SU-DHL-6 (cell line): ENCODE data around the gene NUTM1.
"Not testable (repeated sequence)": the region's sequence is repeated elsewhere in the genome, so short reads cannot be mapped to it uniquely, and the experiment has no call there.

ENCODE experiments used
- H2AFZ ChIP-seq: fragments of 200-600 bp; sonication (generic); 2 replicates; pipeline ENCODE4 v1.6.1; 2014; ENCODE audit warnings: low read depth, mild to moderate bottlenecking, moderate library complexity, mixed read lengths, antibody characterized with exemption, low read length; ENCODE audit not compliant: severe bottlenecking
- H3F3A ChIP-seq: fragments of 200-600 bp; shearing (Covaris generic); 2 replicates; pipeline ENCODE4 v1.6.0; 2016; ENCODE audit warnings: antibody characterized with exemption, mild to moderate bottlenecking; ENCODE audit not compliant: insufficient read depth
- H3K27ac ChIP-seq: fragments of 200-600 bp; sonication (generic); 2 replicates; pipeline ENCODE4 v1.5.1; 2016; ENCODE audit warnings: low read depth, mild to moderate bottlenecking, low read length, moderate library complexity, mixed read lengths
- H3K27me3 ChIP-seq: fragments of 200-600 bp; sonication (generic), shearing (Covaris generic); 2 replicates; pipeline ENCODE4 v1.6.0; 2014; ENCODE audit warnings: mild to moderate bottlenecking, low read length
- H3K36me3 ChIP-seq: fragments of 200-600 bp; sonication (generic); 2 replicates; pipeline ENCODE4 v1.6.1; 2014; ENCODE audit warnings: mild to moderate bottlenecking, low read length, mixed read lengths
- H3K4me2 ChIP-seq: fragments of 300-600, 200-600 bp; shearing (Covaris generic), sonication (generic); 2 replicates; pipeline ENCODE4 v1.6.0; 2014; ENCODE audit warnings: low read length, low read depth, mild to moderate bottlenecking; ENCODE audit not compliant: poor library complexity, severe bottlenecking
- H3K4me3 ChIP-seq: fragments of 200-600 bp; sonication (generic); 2 replicates; pipeline ENCODE4 v1.5.1; 2014; ENCODE audit warnings: antibody characterized with exemption, low read length, mild to moderate bottlenecking, mixed read lengths; ENCODE audit not compliant: insufficient read depth, poor library complexity, severe bottlenecking
- H3K79me2 ChIP-seq: fragments of 200-600 bp; sonication (generic); 2 replicates; pipeline ENCODE4 v1.6.1; 2014; ENCODE audit warnings: mild to moderate bottlenecking, low read length, moderate library complexity; ENCODE audit not compliant: insufficient read depth
- H3K9ac ChIP-seq: fragments of 200-600 bp; sonication (generic); 2 replicates; pipeline ENCODE4 v1.7.0; 2014; ENCODE audit warnings: mild to moderate bottlenecking, low read length
- H3K9me2 ChIP-seq: fragments of 200-600 bp; sonication (generic); replicated peaks from 2 replicates; pipeline ENCODE4 v1.6.1; 2014; ENCODE audit warnings: low read length; ENCODE audit not compliant: insufficient read depth
- H3K9me3 ChIP-seq: fragments of 200-600 bp; sonication (generic); 2 replicates; pipeline ENCODE4 v1.6.1; 2014; ENCODE audit warnings: low read length, mixed read lengths; ENCODE audit not compliant: insufficient read depth
- H4K20me1 ChIP-seq: fragments of 200-600 bp; sonication (generic); 2 replicates; pipeline ENCODE4 v1.6.1; 2014; ENCODE audit warnings: low read depth, mild to moderate bottlenecking, antibody characterized with exemption, low read length, moderate library complexity, mixed read lengths
- EZH2phosphoT487 ChIP-seq: fragments of 200-600 bp; sonication (generic), shearing (Covaris generic); conservative IDR thresholded peaks from 2 replicates; pipeline ENCODE4 v1.6.1; 2018; ENCODE audit warnings: mild to moderate bottlenecking, antibody characterized with exemption, low read length, moderate library complexity, mixed read lengths
- TF ChIP-seq, protein P1 (sequence below): fragments of 200-600 bp; sonication (generic); IDR thresholded peaks from one replicate; pipeline ENCODE4 v1.5.1; 2017; ENCODE audit warnings: antibody characterized with exemption, mild to moderate bottlenecking, low read length, moderate library complexity; ENCODE audit not compliant: insufficient read depth, poor library complexity, severe bottlenecking

Gene NUTM1

DNA sequence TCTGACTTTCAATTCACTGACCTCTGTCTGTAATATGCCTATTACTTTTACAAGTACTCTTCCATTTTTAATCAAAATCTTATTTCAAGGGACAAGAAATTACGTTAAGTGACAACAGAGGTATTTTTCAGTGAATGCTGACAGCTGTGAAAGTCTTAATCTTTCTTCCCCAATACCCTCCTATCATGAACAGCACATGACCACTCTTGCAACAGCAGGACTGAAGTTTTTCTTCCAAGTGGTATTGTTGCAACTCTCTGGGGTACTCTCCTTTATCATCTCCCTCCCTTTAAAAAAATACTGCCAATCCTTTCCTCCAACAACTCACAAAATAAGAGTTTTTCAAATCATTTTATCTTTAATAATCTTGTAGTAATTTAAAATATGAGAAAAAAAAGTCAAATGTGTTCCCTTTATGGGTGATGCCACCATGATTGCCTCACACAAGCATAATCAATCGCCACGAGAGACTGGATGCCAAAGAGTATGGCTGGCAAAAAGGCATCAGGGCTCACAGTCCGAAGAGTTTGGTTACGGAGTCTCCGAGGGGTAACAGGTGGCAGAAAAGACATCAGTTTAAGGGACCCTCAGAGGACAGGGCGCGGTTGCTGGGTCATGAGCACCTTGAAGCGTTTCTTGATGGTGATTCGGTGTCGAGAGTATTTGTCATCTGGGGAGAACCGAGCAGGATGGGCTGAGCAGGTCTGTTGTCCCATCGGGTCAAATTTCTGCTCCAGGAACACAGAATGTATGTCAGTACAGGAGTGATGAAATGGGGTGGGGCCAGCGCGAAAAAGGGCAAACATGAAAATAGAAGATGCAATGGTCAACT lies 1.5 kb upstream of the NUTM1 start:
- peaks cover 23% of the 10 kb centered on the region; the same call in 1 of the 2 replicates for H3F3A ChIP-seq
- no peak for TF ChIP-seq EZH2phosphoT487
- TF ChIP-seq, protein P1, sequence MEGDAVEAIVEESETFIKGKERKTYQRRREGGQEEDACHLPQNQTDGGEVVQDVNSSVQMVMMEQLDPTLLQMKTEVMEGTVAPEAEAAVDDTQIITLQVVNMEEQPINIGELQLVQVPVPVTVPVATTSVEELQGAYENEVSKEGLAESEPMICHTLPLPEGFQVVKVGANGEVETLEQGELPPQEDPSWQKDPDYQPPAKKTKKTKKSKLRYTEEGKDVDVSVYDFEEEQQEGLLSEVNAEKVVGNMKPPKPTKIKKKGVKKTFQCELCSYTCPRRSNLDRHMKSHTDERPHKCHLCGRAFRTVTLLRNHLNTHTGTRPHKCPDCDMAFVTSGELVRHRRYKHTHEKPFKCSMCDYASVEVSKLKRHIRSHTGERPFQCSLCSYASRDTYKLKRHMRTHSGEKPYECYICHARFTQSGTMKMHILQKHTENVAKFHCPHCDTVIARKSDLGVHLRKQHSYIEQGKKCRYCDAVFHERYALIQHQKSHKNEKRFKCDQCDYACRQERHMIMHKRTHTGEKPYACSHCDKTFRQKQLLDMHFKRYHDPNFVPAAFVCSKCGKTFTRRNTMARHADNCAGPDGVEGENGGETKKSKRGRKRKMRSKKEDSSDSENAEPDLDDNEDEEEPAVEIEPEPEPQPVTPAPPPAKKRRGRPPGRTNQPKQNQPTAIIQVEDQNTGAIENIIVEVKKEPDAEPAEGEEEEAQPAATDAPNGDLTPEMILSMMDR: no peak
- no peaks in the 10 kb centered on the region for H3K9me3 ChIP-seq
- no peaks in the 10 kb centered on the region for H4K20me1 ChIP-seq
- peak overlapping the region; percentile 94 for H3K4me3 ChIP-seq
- H3K27ac ChIP-seq: no peak overlapping the region
- H3K79me2 ChIP-seq: peaks cover 18% of the 10 kb centered on the region
- peak overlapping the region; percentile 52 for H3K4me2 ChIP-seq
- no peaks in the 10 kb centered on the region for H3K27me3 ChIP-seq
- H2AFZ ChIP-seq: no peak overlapping the region
- peak overlapping the region; percentile 81; the same call in 1 of the 2 replicates for H3K9ac ChIP-seq
- H3K36me3 ChIP-seq: no peaks in the 10 kb centered on the region
- H3K9me2 ChIP-seq: no peaks in the 10 kb centered on the region

DNA sequence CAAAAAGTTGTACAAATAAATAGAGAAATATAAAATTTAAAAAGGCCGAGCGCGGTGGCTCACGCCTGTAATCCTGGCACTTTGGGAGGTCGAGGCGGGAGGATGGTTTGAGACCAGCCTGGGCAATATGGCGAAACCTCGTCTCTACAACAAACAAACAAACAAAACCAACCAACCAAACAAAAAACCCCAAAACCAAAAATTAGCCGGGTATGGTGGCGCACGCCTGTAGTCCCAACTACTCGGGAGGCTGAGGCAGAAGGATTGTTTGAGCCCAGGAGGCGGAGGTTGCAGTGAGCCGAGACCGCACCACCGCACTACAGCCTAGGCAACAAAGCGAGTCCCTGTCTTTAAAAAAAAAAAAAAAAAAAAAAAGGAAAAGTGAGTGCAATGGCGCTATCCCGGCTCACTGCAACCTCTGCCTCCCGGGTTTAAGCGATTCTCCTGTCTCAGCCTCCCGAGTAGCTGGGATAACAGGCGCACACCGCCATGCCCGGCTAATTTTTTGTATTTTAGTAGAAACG lies 840 bp upstream of the NUTM1 start:
- H3K9me2 ChIP-seq, H4K20me1 ChIP-seq, H3K9me3 ChIP-seq, H3K27me3 ChIP-seq, H3K36me3 ChIP-seq: not testable (repeated sequence)
- peak overlapping the region; percentile 94 for H3K4me3 ChIP-seq
- peak overlapping the region; percentile 81 for H3K9ac ChIP-seq
- H3F3A ChIP-seq: peaks cover 23% of the 10 kb centered on the region; the same call in 1 of the 2 replicates
- H3K4me2 ChIP-seq: peak overlapping the region; percentile 52
- H3K27ac ChIP-seq: peak overlapping the region; percentile 65
- H3K79me2 ChIP-seq: peaks cover 18% of the 10 kb centered on the region
- peak overlapping the region; percentile 95 for H2AFZ ChIP-seq

DNA sequence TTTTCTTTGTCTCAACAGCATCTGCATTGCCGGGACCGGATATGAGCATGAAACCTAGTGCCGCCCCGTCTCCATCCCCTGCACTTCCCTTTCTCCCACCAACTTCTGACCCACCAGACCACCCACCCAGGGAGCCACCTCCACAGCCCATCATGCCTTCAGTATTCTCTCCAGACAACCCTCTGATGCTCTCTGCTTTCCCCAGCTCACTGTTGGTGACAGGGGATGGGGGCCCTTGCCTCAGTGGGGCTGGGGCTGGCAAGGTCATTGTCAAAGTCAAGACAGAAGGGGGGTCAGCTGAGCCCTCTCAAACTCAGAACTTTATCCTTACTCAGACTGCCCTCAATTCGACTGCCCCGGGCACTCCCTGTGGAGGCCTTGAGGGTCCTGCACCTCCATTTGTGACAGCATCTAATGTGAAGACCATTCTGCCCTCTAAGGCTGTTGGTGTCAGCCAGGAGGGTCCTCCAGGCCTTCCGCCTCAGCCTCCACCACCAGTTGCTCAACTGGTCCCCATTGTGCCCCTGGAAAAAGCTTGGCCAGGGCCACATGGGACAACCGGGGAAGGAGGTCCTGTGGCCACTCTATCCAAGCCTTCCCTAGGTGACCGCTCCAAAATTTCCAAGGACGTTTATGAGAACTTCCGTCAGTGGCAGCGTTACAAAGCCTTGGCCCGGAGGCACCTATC lies 5.0 kb downstream of the NUTM1 start:
- Histone ChIP-seq H3K9ac (no peak overlapping the region), H3K79me2 (no peaks in the 10 kb centered on the region), H3K9me2 (no peaks in the 10 kb centered on the region), H3K4me3 (no peak overlapping the region), H3K27me3 (no peaks in the 10 kb centered on the region), H3K36me3 (no peaks in the 10 kb centered on the region), H4K20me1 (no peaks in the 10 kb centered on the region), H3K27ac (no peak overlapping the region), H3F3A (no peaks in the 10 kb centered on the region), H3K4me2 (no peak overlapping the region), H3K9me3 (no peaks in the 10 kb centered on the region), H2AFZ (no peak overlapping the region)
- TF ChIP-seq, protein P1: no peak
- no peak for TF ChIP-seq EZH2phosphoT487
